Right lobe of liver (tissue), 6 donors: ENCODE results near the gene COMP. TPM values are rescaled to one million over a fixed set of nuclear protein-coding genes. Genes with fewer than 3 reads are reported as not detected.

Source experiments
- ATAC-seq, 4 donors: fragments of 200-7000 bp; cut with Tn5 transposase; one replicate each; pipeline ENCODE4 v1.9.1; 2020; ENCODE audit warnings: mild to moderate bottlenecking in 4 of 4, moderate library complexity in 4 of 4
- DNase-seq, 3 donors: peaks; one replicate each; pipeline ENCODE4 v3.0.0-alpha.2; 2020
- H3K27ac ChIP-seq, 3 donors: fragments of 200-600 bp; one replicate each; pipeline ENCODE4 v1.8.0; 2022
- H3K27me3 ChIP-seq, 2 donors: fragments of 200-600 bp; one replicate each; pipeline ENCODE4 v1.8.0; 2022
- H3K36me3 ChIP-seq, 4 donors: fragments of 200-600 bp; sonication (generic) in 1 of 4; one replicate each; pipeline versions ENCODE4 v1.5.1 to v1.8.0; 2017 to 2022; ENCODE audit warnings: control low read depth in 1 of 4
- H3K4me1 ChIP-seq, 4 donors: fragments of 200-600 bp; sonication (generic) in 1 of 4; one replicate each; pipeline versions ENCODE4 v1.5.1 to v1.8.0; 2017 to 2022; ENCODE audit warnings: control low read depth in 1 of 4
- H3K4me3 ChIP-seq, 3 donors: fragments of 200-600 bp; one replicate each; pipeline ENCODE4 v1.8.0; 2022
- H3K9me3 ChIP-seq, 4 donors: fragments of 200-600 bp; sonication (generic) in 1 of 4; one replicate each; pipeline versions ENCODE4 v1.5.1 to v1.8.0; 2017 to 2022; ENCODE audit warnings: control low read depth in 1 of 4
- POLR2A ChIP-seq: fragments of 450-650 bp; IDR thresholded peaks from one replicate; pipeline ENCODE4 v1.6.1; 2017; ENCODE audit warnings: antibody characterized with exemption, mild to moderate bottlenecking
- WGBS: methylation state at CpG from one replicate; pipeline ENCODE4 v1.1.6; 2018; ENCODE audit warnings: low coverage, low lambda C conversion rate; ENCODE audit not compliant: insufficient coverage; ENCODE audit errors: missing lambda C conversion rate; 5-methylcytosine and 5-hydroxymethylcytosine counted together
- intact Hi-C, 2 donors: fragments of 100-400 bp; cut with DNase I; formaldehyde crosslinking; loops; one replicate each; pipeline versions ENCODE4 v1.11.2 to v1.14.1; 2022
- total RNA-seq, 6 experiments: library from RNA; depleted of rRNA in 2 of 6; stranded (reverse); fragments of >200 nt in 2 of 6; fragmentation: NEBNext Ultra II Directional in 3 of 6; extraction: Animal tissue kit (Norgen Biotek cat#: 25700) in 3 of 6; gene quantifications; one replicate each; pipeline versions ENCODE4 v1.1.0 to v1.2.4, GENCODE V29; 2016 to 2023
- TF ChIP-seq, protein P1 (sequence below), 4 donors: fragments of 200-600 bp in 3 of 4; fragments of 450-650 bp in 1 of 4; IDR thresholded peaks; one replicate each; pipeline versions ENCODE4 v1.5.1 to v1.8.0; 2016 to 2022; ENCODE audit warnings: antibody characterized with exemption in 4 of 4, mild to moderate bottlenecking in 2 of 4
- donor health status: DM: no; HTN: yes; CAD: no.
- donor health status: DM: no; HTN: no; CAD: no.
- donor health status: DM: no; HTN: no; CAD: no.
- donor health status: DM: no; HTN: yes; CAD: no.
- donor health status: DM: no; HTN: yes; CAD: no.

COMP gene
- total RNA-seq, 6 experiments from 2014 or later, result 0.11 to 0.31 TPM; not detected in 4

- intact Hi-C loops, result no loop called here
- Histone ChIP-seq H3K4me3 (no peak overlapping the region), H3K36me3 (no peaks in the 10 kb centered on the region), H3K27ac (no peak overlapping the region), H3K4me1 (no peaks in the 10 kb centered on the region), H3K9me3 (no peaks in the 10 kb centered on the region), H3K27me3 (no peaks in the 10 kb centered on the region)
- WGBS, result 78% methylated on average over 5 of the region's 5 CpGs
- DNase-seq (no peak), ATAC-seq (no peak)
- TF ChIP-seq, protein P1, sequence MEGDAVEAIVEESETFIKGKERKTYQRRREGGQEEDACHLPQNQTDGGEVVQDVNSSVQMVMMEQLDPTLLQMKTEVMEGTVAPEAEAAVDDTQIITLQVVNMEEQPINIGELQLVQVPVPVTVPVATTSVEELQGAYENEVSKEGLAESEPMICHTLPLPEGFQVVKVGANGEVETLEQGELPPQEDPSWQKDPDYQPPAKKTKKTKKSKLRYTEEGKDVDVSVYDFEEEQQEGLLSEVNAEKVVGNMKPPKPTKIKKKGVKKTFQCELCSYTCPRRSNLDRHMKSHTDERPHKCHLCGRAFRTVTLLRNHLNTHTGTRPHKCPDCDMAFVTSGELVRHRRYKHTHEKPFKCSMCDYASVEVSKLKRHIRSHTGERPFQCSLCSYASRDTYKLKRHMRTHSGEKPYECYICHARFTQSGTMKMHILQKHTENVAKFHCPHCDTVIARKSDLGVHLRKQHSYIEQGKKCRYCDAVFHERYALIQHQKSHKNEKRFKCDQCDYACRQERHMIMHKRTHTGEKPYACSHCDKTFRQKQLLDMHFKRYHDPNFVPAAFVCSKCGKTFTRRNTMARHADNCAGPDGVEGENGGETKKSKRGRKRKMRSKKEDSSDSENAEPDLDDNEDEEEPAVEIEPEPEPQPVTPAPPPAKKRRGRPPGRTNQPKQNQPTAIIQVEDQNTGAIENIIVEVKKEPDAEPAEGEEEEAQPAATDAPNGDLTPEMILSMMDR (IDR thresholded peaks at IDR 0.05), result no peak
- TF ChIP-seq POLR2A, result no peak
Measured at GRCh38 chr19:18803550-18804138, 12.5 kb upstream of the COMP start.

GRCh38 chr19:18802354-18802753 lies 11.2 kb upstream of the COMP start:
- no peak for TF ChIP-seq POLR2A
- TF ChIP-seq, protein P1 (IDR thresholded peaks at IDR 0.05), result no peak
- Histone ChIP-seq H3K9me3 (no peaks in the 10 kb centered on the region), H3K4me1 (no peaks in the 10 kb centered on the region), H3K27me3 (no peaks in the 10 kb centered on the region), H3K4me3 (no peak overlapping the region), H3K27ac (no peak overlapping the region), H3K36me3 (no peaks in the 10 kb centered on the region)
- intact Hi-C loops, result no loop called here
- DNase-seq, result no peak
- WGBS, result 17% methylated on average over 2 of the region's 11 CpGs
- no peak for ATAC-seq

- Histone ChIP-seq H3K4me1 (no peaks in the 10 kb centered on the region), H3K36me3 (no peaks in the 10 kb centered on the region), H3K27me3 (no peaks in the 10 kb centered on the region), H3K9me3 (no peaks in the 10 kb centered on the region), H3K27ac (no peak overlapping the region), H3K4me3 (no peak overlapping the region)
- TF ChIP-seq, protein P1 (IDR thresholded peaks at IDR 0.05), result no peak
- no peak for TF ChIP-seq POLR2A
- intact Hi-C loops, result no loop called here
- WGBS, result 61% methylated on average over 4 of the region's 10 CpGs
- ATAC-seq, result no peak
- no peak for DNase-seq
Measured at GRCh38 chr19:18800636-18801035, 9.5 kb upstream of the COMP start.

GRCh38 chr19:18800079-18800478 lies 9.0 kb upstream of the COMP start:
- no peaks in the 10 kb centered on the region for H3K4me1 ChIP-seq
- H3K9me3 ChIP-seq, result no peaks in the 10 kb centered on the region
- no peaks in the 10 kb centered on the region for H3K36me3 ChIP-seq
- H3K27me3 ChIP-seq, result no peaks in the 10 kb centered on the region
- TF ChIP-seq POLR2A, result no peak
- TF ChIP-seq, protein P1 (IDR thresholded peaks at IDR 0.05), result no peak
- H3K4me3 ChIP-seq, result no peak overlapping the region
- intact Hi-C loops, result no loop called here
- no peak for ATAC-seq
- DNase-seq, result no peak
- H3K27ac ChIP-seq, result no peak overlapping the region

GRCh38 chr19:18799389-18799970 lies 8.4 kb upstream of the COMP start:
- Histone ChIP-seq H3K36me3 (no peaks in the 10 kb centered on the region), H3K9me3 (no peaks in the 10 kb centered on the region), H3K27me3 (no peaks in the 10 kb centered on the region), H3K27ac (no peak overlapping the region), H3K4me3 (no peak overlapping the region), H3K4me1 (no peaks in the 10 kb centered on the region)
- intact Hi-C loops, result no loop called here
- no peak for ATAC-seq
- TF ChIP-seq, protein P1 (IDR thresholded peaks at IDR 0.05), result no peak
- TF ChIP-seq POLR2A, result no peak
- DNase-seq, result no peak
